HL-60 (cell line): ENCODE data around the gene NPR2.

ENCODE experiments used
- DNase-seq, 2 experiments: peaks; one replicate each; pipeline ENCODE4 v3.0.0-alpha.2; 2010 to 2020; ENCODE audit warnings: low read depth in 1 of 2, low spot score in 1 of 2
- H3K27ac ChIP-seq: fragments of 250-450 bp; sonication (Bioruptor Pico); replicated peaks from 2 replicates; pipeline ENCODE4 v1.5.1; 2020; ENCODE audit warnings: mild to moderate bottlenecking, moderate library complexity
- H3K27me3 ChIP-seq: fragments of 250-450 bp; sonication (Bioruptor Pico); 2 replicates; pipeline ENCODE4 v1.5.1; 2021; ENCODE audit warnings: mild to moderate bottlenecking, moderate library complexity; ENCODE audit not compliant: insufficient read depth, poor library complexity, severe bottlenecking
- H3K4me3 ChIP-seq: replicated peaks from 2 replicates; pipeline ENCODE4 v1.5.1; 2011; ENCODE audit warnings: mild to moderate bottlenecking, control low read depth, low read length; ENCODE audit not compliant: insufficient read depth
- CTCF ChIP-seq: IDR thresholded peaks from one replicate; pipeline ENCODE4 v1.5.1; 2011; ENCODE audit warnings: low read length, control low read depth, inconsistent platforms; ENCODE audit not compliant: insufficient read depth
- GABPA ChIP-seq: IDR thresholded peaks from 2 replicates; pipeline ENCODE4 v1.6.1; 2012; ENCODE audit warnings: low read depth
- POLR2AphosphoS5 ChIP-seq: IDR thresholded peaks from 2 replicates; pipeline ENCODE4 v1.6.1; 2012; ENCODE audit warnings: low read depth
- SPI1 ChIP-seq: IDR thresholded peaks from 2 replicates; pipeline ENCODE4 v1.6.1; 2012; ENCODE audit warnings: low read depth, mild to moderate bottlenecking, borderline replicate concordance
- TF ChIP-seq, protein P1 (sequence below): IDR thresholded peaks from 2 replicates; pipeline ENCODE4 v1.6.1; 2012; ENCODE audit warnings: low read depth; ENCODE audit not compliant: insufficient replicate concordance

NPR2 gene

DNA sequence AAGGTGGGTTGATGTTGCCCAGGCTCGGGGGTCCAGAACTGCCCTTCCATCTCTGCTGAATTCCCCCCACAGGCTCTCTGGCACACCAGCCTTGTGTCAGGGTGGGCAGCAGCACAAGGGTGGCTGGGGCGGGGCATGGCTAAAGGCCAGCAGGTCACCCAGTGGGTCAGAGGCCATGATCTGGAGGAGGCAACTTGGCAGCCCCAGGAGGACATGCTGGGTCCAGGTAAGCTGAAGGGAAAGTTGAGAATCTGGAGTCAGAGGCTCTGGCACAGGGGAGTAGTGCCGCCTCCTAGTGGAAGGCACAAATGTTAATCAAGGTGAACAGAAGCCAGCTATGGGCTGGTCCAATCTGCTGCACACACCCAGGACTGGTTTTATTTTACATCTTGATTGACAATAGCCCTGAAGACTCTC is 43.8 kb downstream of the NPR2 start:
- Histone ChIP-seq H3K4me3 (no peak overlapping the region), H3K27me3 (peaks cover 12% of the 10 kb centered on the region), H3K27ac (no peak overlapping the region)
- DNase-seq, result no peak
- TF ChIP-seq, protein P1, sequence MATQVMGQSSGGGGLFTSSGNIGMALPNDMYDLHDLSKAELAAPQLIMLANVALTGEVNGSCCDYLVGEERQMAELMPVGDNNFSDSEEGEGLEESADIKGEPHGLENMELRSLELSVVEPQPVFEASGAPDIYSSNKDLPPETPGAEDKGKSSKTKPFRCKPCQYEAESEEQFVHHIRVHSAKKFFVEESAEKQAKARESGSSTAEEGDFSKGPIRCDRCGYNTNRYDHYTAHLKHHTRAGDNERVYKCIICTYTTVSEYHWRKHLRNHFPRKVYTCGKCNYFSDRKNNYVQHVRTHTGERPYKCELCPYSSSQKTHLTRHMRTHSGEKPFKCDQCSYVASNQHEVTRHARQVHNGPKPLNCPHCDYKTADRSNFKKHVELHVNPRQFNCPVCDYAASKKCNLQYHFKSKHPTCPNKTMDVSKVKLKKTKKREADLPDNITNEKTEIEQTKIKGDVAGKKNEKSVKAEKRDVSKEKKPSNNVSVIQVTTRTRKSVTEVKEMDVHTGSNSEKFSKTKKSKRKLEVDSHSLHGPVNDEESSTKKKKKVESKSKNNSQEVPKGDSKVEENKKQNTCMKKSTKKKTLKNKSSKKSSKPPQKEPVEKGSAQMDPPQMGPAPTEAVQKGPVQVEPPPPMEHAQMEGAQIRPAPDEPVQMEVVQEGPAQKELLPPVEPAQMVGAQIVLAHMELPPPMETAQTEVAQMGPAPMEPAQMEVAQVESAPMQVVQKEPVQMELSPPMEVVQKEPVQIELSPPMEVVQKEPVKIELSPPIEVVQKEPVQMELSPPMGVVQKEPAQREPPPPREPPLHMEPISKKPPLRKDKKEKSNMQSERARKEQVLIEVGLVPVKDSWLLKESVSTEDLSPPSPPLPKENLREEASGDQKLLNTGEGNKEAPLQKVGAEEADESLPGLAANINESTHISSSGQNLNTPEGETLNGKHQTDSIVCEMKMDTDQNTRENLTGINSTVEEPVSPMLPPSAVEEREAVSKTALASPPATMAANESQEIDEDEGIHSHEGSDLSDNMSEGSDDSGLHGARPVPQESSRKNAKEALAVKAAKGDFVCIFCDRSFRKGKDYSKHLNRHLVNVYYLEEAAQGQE, result no peak
- TF ChIP-seq POLR2AphosphoS5 (no peak), SPI1 (no peak)

DNA sequence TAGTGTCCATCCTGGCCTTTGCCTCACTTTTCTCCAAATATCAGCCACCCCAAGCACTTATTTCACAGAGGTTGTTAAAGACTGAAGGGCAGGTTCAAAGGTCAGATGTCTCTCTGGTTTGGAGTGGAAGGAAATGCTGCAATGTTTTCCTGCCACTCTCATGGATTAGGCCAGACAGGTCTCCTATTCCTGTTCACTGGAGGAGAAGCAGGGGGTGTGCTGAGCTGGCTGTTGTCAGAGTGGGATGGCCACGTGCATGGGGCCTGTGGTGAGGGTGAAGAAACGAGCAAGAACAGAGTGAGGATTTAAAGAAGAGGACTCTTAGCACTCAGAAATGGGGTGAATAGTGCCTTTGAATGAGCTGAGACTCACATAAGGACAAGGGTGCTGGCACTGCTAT is 44.4 kb downstream of the NPR2 start:
- H3K27ac ChIP-seq, result no peak overlapping the region
- TF ChIP-seq GABPA (no peak), CTCF (no peak), POLR2AphosphoS5 (no peak), SPI1 (no peak)
- TF ChIP-seq, protein P1, result no peak
- no peak overlapping the region for H3K4me3 ChIP-seq
- DNase-seq, result no peak
- H3K27me3 ChIP-seq, result peaks cover 14% of the 10 kb centered on the region

- peaks cover 20% of the 10 kb centered on the region for H3K27me3 ChIP-seq
- TF ChIP-seq POLR2AphosphoS5 (no peak), CTCF (no peak), SPI1 (no peak), GABPA (no peak)
- TF ChIP-seq, protein P1, result no peak
- no peak overlapping the region for H3K27ac ChIP-seq
- no peak for DNase-seq
- no peak overlapping the region for H3K4me3 ChIP-seq
Observed at GRCh38 chr9:35836595-35836994, 45.2 kb downstream of the NPR2 start.

DNA sequence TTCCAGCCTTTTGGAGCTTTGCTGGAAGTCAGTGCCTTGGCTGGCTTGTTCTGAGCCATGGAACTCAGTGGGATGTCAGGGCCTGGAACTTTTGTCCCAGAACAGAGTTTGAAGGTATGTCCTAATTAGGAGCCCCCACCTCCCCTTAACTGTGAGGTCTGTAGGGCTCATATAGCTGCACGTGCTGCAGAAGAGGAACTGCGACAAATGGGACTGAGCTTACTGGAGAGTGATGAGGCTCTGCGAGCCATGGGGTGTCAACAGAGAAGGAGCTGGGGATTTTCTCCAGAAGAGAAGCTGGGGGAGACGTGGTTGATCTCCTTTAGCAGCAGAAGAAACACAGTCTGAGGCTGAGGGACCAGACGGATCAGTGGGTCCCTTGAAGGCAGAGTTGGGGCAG is 48.5 kb downstream of the NPR2 start:
- Histone ChIP-seq H3K4me3 (no peak overlapping the region), H3K27me3 (peaks cover 34% of the 10 kb centered on the region), H3K27ac (no peak overlapping the region)
- DNase-seq, result no peak
- TF ChIP-seq SPI1, result peak; percentile 71
- TF ChIP-seq, protein P1, result no peak
